AG04450 (cell line): ENCODE data around the gene SNAPC1. TPM values are rescaled to one million over a fixed set of nuclear protein-coding genes. Genes with fewer than 3 reads are reported as not detected.

Source experiments
- CTCF ChIA-PET: fragments of 300-600, 350-600 bp; formaldehyde crosslinking; extraction: SDS; loops from one replicate; lab custom pipeline; 2022; ENCODE audit warnings: antibody characterized with exemption, inconsistent platforms; lab: Charles Lee
- POLR2A ChIA-PET: fragments of 350-600 bp; formaldehyde crosslinking; extraction: SDS; loops from one replicate; lab custom pipeline; 2021; ENCODE audit warnings: antibody characterized with exemption, inconsistent platforms; lab: Yijun Ruan, JAX
- DNase-seq: peaks from one replicate; pipeline ENCODE4 v3.0.0-alpha.2; 2011; ENCODE audit warnings: low read depth, low spot score
- H3K27ac ChIP-seq: one replicate; pipeline ENCODE4 v1.5.1; 2012; ENCODE audit warnings: low read depth, low read length, control low read depth
- H3K27me3 ChIP-seq: one replicate; pipeline ENCODE4 v1.6.0; 2012; ENCODE audit warnings: low read length; ENCODE audit not compliant: control insufficient read depth, insufficient read depth
- H3K4me3 ChIP-seq: 2 replicates; pipeline ENCODE4 v1.5.1; 2011; ENCODE audit warnings: mild to moderate bottlenecking, low read depth, low read length, control low read depth
- H3K9me3 ChIP-seq: 2 replicates; pipeline ENCODE4 v1.5.1; 2012; ENCODE audit warnings: low read length; ENCODE audit not compliant: control insufficient read depth, insufficient read depth
- polyA plus RNA-seq: library from polyadenylated mRNA; depleted of rRNA; stranded (reverse); fragments of >200 nt; gene quantifications from 2 replicates; pipeline ENCODE4 v1.2.3, GENCODE V29; 2011; rRNA removed
- TF ChIP-seq, protein P1 (sequence below): IDR thresholded peaks from 2 replicates; pipeline ENCODE4 v1.5.1; 2011; ENCODE audit warnings: low read depth, low read length, control low read depth, inconsistent platforms

Gene SNAPC1
- polyA plus RNA-seq, 1 experiment = 18.6 TPM

DNA sequence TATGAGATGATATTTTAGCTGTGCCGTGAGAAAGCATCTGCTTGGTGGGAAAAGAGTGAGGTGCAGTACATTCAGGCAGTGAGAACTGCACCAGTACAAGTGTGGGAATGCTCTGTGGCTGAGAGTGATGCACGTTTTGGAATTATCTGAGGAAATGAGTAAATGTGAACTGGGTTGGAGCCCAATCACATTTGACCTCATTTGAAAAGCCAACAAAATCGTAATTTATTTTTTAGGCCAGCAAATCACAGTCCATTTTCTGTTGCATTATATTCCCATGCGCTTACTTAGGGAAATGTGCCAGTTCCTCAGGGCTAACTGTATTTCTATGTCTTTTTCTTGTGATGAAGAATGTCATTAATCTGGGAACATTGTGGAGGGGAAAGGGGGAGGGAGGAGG, 77.3 kb downstream of the SNAPC1 start:
- no peak for DNase-seq
- Histone ChIP-seq H3K27me3 (peaks cover 4% of the 10 kb centered on the region), H3K27ac (no peak overlapping the region), H3K4me3 (no peak overlapping the region), H3K9me3 (no peaks in the 10 kb centered on the region)
- POLR2A ChIA-PET = no interaction called here
- TF ChIP-seq, protein P1, sequence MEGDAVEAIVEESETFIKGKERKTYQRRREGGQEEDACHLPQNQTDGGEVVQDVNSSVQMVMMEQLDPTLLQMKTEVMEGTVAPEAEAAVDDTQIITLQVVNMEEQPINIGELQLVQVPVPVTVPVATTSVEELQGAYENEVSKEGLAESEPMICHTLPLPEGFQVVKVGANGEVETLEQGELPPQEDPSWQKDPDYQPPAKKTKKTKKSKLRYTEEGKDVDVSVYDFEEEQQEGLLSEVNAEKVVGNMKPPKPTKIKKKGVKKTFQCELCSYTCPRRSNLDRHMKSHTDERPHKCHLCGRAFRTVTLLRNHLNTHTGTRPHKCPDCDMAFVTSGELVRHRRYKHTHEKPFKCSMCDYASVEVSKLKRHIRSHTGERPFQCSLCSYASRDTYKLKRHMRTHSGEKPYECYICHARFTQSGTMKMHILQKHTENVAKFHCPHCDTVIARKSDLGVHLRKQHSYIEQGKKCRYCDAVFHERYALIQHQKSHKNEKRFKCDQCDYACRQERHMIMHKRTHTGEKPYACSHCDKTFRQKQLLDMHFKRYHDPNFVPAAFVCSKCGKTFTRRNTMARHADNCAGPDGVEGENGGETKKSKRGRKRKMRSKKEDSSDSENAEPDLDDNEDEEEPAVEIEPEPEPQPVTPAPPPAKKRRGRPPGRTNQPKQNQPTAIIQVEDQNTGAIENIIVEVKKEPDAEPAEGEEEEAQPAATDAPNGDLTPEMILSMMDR = no peak
- CTCF ChIA-PET = no interaction called here

DNA sequence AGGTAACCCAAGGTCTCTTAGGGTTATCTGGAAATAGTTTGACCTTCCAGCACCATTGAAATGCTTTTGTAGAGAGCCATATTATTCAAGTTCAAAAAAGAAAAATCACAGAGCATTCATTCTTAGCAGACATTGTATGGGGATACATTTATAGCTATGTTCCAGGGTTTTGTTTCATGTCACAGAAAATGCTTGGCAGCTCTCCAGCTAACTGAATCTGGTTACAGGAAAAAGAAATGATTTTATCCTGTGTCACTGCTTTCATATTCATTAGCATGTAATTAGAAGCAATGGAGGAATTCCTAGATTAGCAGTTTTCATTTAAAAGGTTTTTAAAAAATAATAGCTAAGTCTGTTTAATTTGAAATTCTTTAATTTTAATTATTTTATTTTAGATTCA, 78.9 kb downstream of the SNAPC1 start:
- POLR2A ChIA-PET = interaction anchor here (0.6 kb wide), 1 partner anchor 1812 kb away, joined by 3 read pairs; no protein-coding TSS in a partner anchor
- Histone ChIP-seq H3K9me3 (no peaks in the 10 kb centered on the region), H3K27ac (no peak overlapping the region), H3K27me3 (peaks cover 4% of the 10 kb centered on the region), H3K4me3 (no peak overlapping the region)
- no peak for DNase-seq
- CTCF ChIA-PET = interaction anchor here (0.8 to 1.8 kb wide), 6 partner anchors 27 to 384 kb away, joined by 3 to 6 read pairs (median 3); no protein-coding TSS in a partner anchor
- TF ChIP-seq, protein P1 = no peak

Other genes with a start within 250 kb of the SNAPC1 start
- 210 and 262 TPM in 2 replicates for gene HIF1A, start 66.9 kb upstream of the SNAPC1 start, polyA plus RNA-seq
- gene SYT16, start 50.3 kb downstream of the SNAPC1 start, polyA plus RNA-seq = 0.78 and 1.0 TPM in 2 replicates